Heart left ventricle (tissue), 13 donors: ENCODE measurements around the gene ARHGEF28.

Source experiments
- POLR2A ChIP-seq, 2 donors: fragments of 450-650 bp; IDR thresholded peaks; one replicate each; pipeline ENCODE4 v1.6.1; 2017; ENCODE audit warnings: antibody characterized with exemption in 2 of 2, mild to moderate bottlenecking in 2 of 2, moderate library complexity in 2 of 2
- TF ChIP-seq, protein P1 (sequence below), 12 donors: fragments of 200-600 bp; sonication (generic) in 4 of 12; IDR thresholded peaks; one replicate each; pipeline versions ENCODE4 v1.5.0 to v1.8.0; 2018 to 2022; ENCODE audit warnings: antibody characterized with exemption in 12 of 12, mild to moderate bottlenecking in 5 of 12
- donor health status: ischemic (EF 13 %, LVEDD 7.1; RV severe dilation, severe dysfunction).
- donor health status: DM: no; HTN: yes; CAD: no.
- donor health status: DM: no; HTN: no; CAD: no.
- donor health status: ischemic (EF 25% LVEDD 6.9; RV normal size, moderate dysfunction).
- donor health status: ischemic (EF 25% LVEDD 5.7; RV mildly dilated, moderate dysfunction).
- donor health status: ischemic (EF 35%, LVEDD 5.7; RV mildly dilated, moderate dysfunction).
- donor health status: nonischemic (EF 11% LVEDD 7.7; RV severe dilation, severe dysfunction).
- donor health status: DM: yes; HTN: yes; CAD: no.
- donor health status: PGD.
- donor health status: ischemic (EF 29% LVEDD 5.4; RV normal size, mild dysfunction).
- donor health status: nonischemic (EF 23%, LVEDD 6.1; RV moderate dilation, normal function).

DNA sequence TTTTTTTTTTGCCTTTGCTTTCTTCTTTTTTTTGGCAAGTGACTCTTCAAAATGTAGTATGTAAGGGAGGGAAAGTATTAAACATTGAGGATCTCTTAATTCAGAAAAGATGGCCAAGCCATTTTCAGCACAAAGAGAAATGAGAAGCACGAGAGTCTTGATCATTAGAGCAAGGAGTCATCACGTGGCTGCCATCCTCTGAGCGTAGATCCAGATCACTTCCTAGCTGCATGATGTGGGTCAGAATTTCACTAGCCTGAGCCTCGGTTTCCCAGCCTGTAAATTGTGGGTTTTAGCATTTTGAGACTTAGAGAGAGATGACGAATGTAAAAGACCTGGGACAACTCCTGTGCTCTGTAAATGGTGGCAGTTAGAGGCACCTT, 312.9 kb downstream of the ARHGEF28 start:
- TF ChIP-seq, protein P1, sequence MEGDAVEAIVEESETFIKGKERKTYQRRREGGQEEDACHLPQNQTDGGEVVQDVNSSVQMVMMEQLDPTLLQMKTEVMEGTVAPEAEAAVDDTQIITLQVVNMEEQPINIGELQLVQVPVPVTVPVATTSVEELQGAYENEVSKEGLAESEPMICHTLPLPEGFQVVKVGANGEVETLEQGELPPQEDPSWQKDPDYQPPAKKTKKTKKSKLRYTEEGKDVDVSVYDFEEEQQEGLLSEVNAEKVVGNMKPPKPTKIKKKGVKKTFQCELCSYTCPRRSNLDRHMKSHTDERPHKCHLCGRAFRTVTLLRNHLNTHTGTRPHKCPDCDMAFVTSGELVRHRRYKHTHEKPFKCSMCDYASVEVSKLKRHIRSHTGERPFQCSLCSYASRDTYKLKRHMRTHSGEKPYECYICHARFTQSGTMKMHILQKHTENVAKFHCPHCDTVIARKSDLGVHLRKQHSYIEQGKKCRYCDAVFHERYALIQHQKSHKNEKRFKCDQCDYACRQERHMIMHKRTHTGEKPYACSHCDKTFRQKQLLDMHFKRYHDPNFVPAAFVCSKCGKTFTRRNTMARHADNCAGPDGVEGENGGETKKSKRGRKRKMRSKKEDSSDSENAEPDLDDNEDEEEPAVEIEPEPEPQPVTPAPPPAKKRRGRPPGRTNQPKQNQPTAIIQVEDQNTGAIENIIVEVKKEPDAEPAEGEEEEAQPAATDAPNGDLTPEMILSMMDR (IDR thresholded peaks at IDR 0.05) = no peak
- no peak for TF ChIP-seq POLR2A (IDR thresholded peaks at IDR 0.05)
